ENCODE measurements around the gene ZNF76. TPM values are rescaled to one million over a fixed set of nuclear protein-coding genes. Genes with fewer than 3 reads are reported as not detected.

ZNF76 gene
- total RNA-seq, 4 donors from 2014 or later, result 24.5 to 33.0 (median 26.5) TPM

- TF ChIP-seq CTCF (IDR thresholded peaks at IDR 0.05; ENCODE audit: low read depth), result no peak
These were observed 23.8 kb downstream of the ZNF76 start for GRCh38 chr6:35283361-35283760.

- no peak for TF ChIP-seq CTCF (IDR thresholded peaks at IDR 0.05; ENCODE audit: low read depth)
These were observed 28.3 kb downstream of the ZNF76 start for GRCh38 chr6:35287671-35288396.

DNA sequence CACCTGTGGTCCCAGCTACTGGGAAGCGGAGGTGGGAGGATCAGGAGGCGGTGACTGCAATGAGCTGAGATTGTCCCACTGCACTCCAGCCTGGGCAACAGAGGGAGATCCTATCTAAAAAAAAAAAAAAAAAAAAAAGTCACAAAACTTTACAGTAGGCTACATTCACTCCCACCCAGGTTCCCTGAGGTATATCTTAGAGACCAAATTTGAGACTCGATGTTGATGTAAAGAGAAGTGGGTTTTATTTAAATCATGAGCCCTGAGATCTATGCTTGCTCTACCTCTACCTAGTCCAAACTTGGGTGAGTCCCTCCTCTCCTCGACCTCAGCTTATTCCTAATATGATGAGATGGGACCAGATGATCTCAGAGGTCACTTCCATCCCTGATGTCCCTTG is 29.3 kb downstream of the ZNF76 start:
- no peak for TF ChIP-seq CTCF (IDR thresholded peaks at IDR 0.05; ENCODE audit: low read depth)

GRCh38 chr6:35291491-35291890 is 32.0 kb downstream of the ZNF76 start:
- TF ChIP-seq CTCF (IDR thresholded peaks at IDR 0.05; ENCODE audit: low read depth), result no peak

- no peak for TF ChIP-seq CTCF (IDR thresholded peaks at IDR 0.05; ENCODE audit: low read depth)
These were observed 33.0 kb downstream of the ZNF76 start for GRCh38 chr6:35292494-35292893.

DNA sequence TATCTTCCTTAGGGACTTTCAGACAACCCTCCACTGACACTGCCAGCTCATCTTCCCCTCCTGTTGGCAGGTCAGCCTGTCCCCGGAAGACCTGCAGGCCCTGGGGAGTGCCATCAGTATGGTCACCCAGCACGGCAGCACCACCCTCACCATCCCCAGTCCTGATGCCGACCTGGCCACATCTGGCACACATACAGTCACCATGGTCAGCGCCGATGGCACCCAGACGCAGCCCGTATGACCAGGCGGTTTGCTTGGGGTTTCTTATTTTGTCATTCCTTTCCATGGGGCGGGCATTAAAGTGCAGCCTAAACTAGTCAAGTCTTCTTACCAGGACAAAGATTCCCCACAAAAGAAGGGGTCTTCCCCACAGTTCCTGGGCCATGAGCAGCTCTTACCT is 34.1 kb downstream of the ZNF76 start:
- TF ChIP-seq CTCF (IDR thresholded peaks at IDR 0.05; ENCODE audit: low read depth), result no peak

DNA sequence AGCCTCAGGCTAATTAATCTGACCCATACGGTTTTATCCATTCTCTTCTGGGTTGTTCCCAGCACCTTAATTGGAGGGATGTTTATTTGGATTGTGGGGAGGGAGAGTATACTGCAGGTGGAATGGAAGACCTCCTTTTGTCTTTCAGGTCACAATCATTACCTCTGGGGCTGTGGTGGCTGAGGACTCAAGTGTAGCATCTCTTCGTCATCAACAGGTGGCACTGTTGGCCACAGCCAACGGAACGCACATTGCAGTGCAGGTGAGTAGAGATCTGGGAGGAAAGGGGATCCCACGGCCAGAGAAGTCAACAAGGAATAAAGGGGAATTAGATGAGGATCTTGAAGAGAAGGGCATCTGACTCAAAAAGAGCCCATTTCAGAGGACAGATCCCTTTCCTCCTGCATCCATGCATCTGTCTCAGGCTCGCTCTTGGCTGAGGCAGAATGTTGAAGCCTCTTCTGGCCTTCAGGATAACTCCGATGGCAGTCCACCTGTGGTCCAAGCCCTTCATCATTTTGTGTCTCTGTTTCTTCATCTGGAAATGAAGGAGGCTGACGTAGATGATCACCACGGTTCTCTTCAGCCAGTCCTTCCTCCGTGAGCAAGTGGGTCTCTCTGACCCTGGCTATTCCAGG is 34.9 kb downstream of the ZNF76 start:
- TF ChIP-seq CTCF (IDR thresholded peaks at IDR 0.05; ENCODE audit: low read depth), result no peak
